GM06990 (cell line): ENCODE measurements around the gene MAP3K9.

ENCODE experiments used
- DNase-seq: peaks from one replicate; pipeline ENCODE4 v3.0.0-alpha.2; 2011; ENCODE audit not compliant: insufficient read length; ENCODE audit errors: extremely low read depth
- H3K27me3 ChIP-seq: replicated peaks from 2 replicates; pipeline ENCODE4 v1.6.0; 2011; ENCODE audit warnings: low read length; ENCODE audit not compliant: control insufficient read depth, insufficient read depth
- H3K36me3 ChIP-seq: 2 replicates; pipeline ENCODE4 v1.5.1; 2011; ENCODE audit warnings: low read length; ENCODE audit not compliant: control insufficient read depth, insufficient read depth
- H3K4me3 ChIP-seq: replicated peaks from 2 replicates; pipeline ENCODE4 v1.5.1; 2011; ENCODE audit warnings: low read depth, mild to moderate bottlenecking, control low read depth, low read length
- TF ChIP-seq, protein P1 (sequence below): IDR thresholded peaks from 2 replicates; pipeline ENCODE4 v1.5.1; 2011; ENCODE audit warnings: low read length, control low read depth, mild to moderate bottlenecking, inconsistent platforms; ENCODE audit not compliant: insufficient read depth, poor library complexity, severe bottlenecking

MAP3K9 gene

DNA sequence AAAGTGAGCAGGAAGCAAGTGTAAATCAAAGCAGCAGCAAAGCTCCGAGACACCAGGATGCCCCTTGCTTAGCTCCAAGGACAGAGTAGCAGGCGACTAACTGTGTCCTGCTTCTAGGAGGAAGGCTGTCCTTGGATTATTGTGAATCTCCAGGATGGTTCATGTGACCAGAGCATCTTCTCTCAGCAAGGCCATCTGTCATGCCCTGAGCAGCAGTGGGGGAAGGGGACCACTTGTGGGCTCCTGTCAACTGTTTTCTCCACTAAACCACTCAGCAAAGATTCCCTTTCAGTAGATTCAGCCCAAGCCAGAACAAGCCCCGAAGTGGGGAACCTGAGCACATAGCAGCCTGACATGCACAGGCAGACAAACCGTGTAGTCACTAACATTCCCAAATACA lies 19.4 kb downstream of the MAP3K9 start:
- Histone ChIP-seq H3K27me3 (no peaks in the 10 kb centered on the region), H3K36me3 (peaks cover 8% of the 10 kb centered on the region; the same call in 1 of the 2 replicates), H3K4me3 (no peak overlapping the region)
- DNase-seq = no peak
- TF ChIP-seq, protein P1, sequence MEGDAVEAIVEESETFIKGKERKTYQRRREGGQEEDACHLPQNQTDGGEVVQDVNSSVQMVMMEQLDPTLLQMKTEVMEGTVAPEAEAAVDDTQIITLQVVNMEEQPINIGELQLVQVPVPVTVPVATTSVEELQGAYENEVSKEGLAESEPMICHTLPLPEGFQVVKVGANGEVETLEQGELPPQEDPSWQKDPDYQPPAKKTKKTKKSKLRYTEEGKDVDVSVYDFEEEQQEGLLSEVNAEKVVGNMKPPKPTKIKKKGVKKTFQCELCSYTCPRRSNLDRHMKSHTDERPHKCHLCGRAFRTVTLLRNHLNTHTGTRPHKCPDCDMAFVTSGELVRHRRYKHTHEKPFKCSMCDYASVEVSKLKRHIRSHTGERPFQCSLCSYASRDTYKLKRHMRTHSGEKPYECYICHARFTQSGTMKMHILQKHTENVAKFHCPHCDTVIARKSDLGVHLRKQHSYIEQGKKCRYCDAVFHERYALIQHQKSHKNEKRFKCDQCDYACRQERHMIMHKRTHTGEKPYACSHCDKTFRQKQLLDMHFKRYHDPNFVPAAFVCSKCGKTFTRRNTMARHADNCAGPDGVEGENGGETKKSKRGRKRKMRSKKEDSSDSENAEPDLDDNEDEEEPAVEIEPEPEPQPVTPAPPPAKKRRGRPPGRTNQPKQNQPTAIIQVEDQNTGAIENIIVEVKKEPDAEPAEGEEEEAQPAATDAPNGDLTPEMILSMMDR = no peak

DNA sequence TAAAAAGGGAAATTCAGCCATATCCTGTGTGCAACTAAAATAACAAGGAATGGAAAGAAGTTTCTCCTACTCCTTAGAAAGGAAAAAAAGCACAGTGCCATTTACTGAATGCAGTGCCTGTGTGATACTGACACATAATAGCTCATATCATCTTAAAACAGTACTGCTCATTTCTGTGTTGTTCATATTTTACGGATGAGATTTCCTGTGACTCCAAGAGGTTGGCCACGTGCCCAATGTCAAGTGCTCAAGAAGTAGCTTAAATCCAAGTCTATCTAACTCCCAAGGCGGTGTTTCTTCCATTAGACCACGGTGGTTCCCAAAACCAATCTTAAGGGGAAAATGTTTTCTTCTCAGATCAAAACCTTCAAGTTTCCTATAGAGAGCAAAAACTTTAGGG lies 20.0 kb downstream of the MAP3K9 start:
- no peak for DNase-seq

DNA sequence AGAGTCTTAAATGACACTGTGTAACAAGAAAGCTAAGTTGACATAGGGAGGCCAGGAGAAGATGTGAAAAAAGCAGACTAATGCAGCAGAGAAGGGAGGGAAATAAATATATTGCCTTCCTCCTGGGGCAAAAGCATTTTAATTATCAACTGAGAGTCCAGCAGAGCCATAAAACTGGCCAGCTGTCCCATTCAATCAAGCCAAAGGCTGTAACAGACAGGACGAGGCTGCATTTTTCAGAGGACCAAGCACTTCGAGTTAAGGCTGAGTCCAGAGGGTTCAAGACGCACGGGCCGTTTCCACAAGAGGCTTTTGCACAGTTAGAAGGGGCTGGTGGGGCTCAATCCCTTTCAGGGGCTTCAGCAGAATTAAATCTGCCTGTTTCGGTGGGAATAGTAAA lies 20.4 kb downstream of the MAP3K9 start:
- Histone ChIP-seq H3K36me3 (peaks cover 6% of the 10 kb centered on the region; the same call in 1 of the 2 replicates), H3K27me3 (no peaks in the 10 kb centered on the region), H3K4me3 (no peak overlapping the region)
- TF ChIP-seq, protein P1 = no peak
- no peak for DNase-seq

More for the DNA sequence above, 20.0 kb downstream of the MAP3K9 start:
- Histone ChIP-seq H3K4me3 (no peak overlapping the region), H3K36me3 (peaks cover 8% of the 10 kb centered on the region; the same call in 1 of the 2 replicates), H3K27me3 (no peaks in the 10 kb centered on the region)
- TF ChIP-seq, protein P1 = no peak

DNA sequence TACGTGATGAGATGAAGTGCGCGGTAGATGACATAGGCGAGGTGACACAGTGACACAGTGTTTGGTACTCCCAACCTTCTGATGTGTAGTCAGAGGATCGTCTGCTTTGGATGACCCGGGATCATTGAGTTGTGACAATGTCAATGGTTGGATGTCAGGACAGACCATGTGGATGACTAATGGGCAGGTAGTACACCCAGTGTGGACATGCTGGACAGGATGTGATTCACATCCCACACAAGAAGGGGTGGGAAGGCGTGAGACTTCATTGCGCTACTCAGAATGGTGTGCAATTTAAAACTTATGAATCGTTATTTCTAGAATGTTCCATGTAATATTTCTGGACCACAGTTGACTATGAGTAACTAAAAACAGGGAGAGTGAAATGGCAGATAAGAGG lies 23.8 kb downstream of the MAP3K9 start:
- TF ChIP-seq, protein P1 = no peak
- no peak overlapping the region for H3K4me3 ChIP-seq
- H3K27me3 ChIP-seq = no peaks in the 10 kb centered on the region
- no peaks in the 10 kb centered on the region for H3K36me3 ChIP-seq
- DNase-seq = no peak

DNA sequence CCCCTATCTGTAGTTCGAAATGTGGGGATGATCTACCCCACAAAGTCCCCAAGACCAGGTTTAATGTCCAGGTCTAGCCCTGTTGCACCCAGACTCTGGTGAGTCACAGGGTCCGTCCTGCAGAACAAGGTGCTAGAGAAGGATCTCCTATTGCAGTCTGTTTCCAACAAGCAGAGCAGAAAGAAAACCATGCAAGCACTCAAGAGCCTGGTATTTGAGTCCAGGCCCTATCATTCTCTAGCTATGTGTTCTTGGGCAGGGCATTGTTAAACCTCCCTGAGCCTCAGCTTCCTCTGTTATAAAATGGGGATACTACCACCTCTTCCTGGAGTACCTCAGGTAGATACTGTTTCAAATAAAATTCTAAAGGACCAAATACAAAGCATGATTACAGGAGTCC lies 24.4 kb downstream of the MAP3K9 start:
- Histone ChIP-seq H3K4me3 (no peak overlapping the region), H3K36me3 (no peaks in the 10 kb centered on the region), H3K27me3 (no peaks in the 10 kb centered on the region)
- TF ChIP-seq, protein P1 = no peak
- DNase-seq = no peak

DNA sequence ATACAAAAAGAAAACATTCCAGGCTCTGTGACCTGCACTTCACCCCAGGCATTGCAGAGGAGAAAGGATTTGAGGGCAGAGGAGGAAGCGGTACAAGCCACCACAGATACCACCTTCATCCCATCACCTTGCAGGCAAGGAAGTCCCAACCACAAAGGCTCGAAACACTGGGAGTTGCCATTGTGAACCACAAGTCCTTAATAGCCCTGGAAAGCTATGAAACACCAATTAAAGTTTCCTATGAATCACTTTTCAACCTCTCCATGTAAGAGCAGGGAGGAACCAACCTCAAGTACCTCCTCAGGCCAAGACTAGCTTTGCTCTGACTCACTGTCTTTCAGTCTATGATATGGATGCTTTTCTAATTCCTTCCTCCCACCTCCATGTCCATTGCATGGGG lies 27.0 kb downstream of the MAP3K9 start:
- Histone ChIP-seq H3K36me3 (no peaks in the 10 kb centered on the region), H3K27me3 (no peaks in the 10 kb centered on the region), H3K4me3 (no peak overlapping the region)
- DNase-seq = no peak
- TF ChIP-seq, protein P1 = no peak
